ENCODE data around the gene C12orf42.

C12orf42 gene

GRCh38 chr12:103330672-103331071 is 165.1 kb downstream of the C12orf42 start:
- DNase-seq, result no peak

DNA sequence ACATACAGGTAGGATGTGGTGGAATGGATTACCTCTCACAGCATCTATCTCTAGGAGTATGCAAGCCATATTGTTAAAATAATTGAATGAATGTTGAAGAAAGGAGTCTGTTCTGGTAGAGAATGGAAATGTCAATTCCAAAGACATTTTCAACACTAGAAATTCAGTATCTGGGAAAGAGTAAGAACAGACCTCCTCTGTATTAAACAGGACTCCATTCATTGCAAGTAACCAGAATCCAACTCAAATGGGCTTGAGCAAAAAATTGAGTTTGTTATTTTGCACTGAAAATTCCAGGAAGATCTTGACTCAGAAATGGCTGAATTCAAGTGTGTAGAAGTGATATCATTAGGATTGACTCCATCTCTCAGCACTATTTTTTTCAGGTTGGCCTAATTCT is 168.1 kb downstream of the C12orf42 start:
- no peak for DNase-seq

DNA sequence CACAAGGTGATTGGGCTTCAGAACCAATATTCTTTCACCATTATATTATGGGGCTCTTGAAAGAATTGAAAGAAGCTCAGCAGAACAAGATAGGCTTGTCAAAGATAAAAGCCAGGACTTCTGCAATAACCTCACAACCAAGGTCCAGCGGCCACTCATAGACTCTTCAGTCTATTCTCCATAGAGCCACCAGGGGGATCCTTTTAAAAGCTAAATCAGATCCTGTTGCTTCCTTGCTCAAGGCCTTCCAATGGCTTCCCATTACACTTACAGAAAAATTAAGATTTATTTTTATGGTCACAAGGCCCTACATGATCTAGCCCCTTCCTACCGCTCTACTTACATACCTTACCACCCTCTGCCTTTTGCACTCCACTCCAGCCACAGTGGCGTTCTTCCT is 169.6 kb downstream of the C12orf42 start:
- no peak for DNase-seq

DNA sequence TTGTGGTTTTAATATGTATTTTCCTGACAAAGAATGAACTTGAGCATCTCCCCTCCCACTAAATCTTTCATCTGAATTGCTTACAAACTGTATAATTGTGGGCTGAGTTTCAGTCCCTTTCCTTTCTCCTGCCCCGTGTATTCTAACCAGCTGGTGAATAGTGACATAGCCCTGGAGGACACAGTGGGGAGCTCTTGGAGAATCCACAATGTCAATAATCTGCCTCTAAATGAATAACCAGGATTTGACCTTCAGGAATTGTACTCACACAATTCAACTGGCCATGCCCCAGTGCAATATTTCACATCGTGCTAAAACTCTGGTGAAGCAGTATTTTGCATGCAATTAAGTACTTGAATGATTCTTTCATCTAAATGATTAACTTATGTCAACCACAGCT is 177.2 kb downstream of the C12orf42 start:
- DNase-seq, result no peak

GRCh38 chr12:103317220-103317619 is 178.5 kb downstream of the C12orf42 start:
- no peak for DNase-seq

DNA sequence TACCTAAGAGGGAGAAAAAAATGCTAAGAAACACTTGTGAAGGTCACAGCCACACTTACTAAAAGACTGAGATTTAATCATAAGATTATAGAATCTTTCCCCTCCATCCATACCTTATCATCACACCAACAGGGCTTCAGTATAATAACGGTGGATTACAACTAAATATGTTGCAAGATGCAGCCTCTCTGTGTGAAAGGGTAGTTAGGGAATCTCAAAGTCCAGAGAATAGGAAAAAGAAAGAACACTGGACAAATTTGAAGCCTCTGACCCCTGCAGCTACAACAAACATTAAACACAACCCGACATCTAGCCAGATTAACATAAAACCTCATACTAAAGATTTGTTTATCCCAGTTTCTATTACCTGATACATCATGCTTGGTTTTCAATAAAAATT is 181.0 kb downstream of the C12orf42 start:
- no peak for DNase-seq

GRCh38 chr12:103313894-103314293 is 181.9 kb downstream of the C12orf42 start:
- no peak for DNase-seq

- DNase-seq, result no peak
Measured at GRCh38 chr12:103312742-103313354, 182.9 kb downstream of the C12orf42 start.

GRCh38 chr12:103310546-103311270 is 185.1 kb downstream of the C12orf42 start:
- DNase-seq, result no peak

- DNase-seq, result no peak
Measured at GRCh38 chr12:103308396-103308795, 187.4 kb downstream of the C12orf42 start.

- DNase-seq, result no peak
Measured at GRCh38 chr12:103303484-103303883, 192.3 kb downstream of the C12orf42 start.

GRCh38 chr12:103301642-103302591 is 193.9 kb downstream of the C12orf42 start:
- DNase-seq, result no peak

DNA sequence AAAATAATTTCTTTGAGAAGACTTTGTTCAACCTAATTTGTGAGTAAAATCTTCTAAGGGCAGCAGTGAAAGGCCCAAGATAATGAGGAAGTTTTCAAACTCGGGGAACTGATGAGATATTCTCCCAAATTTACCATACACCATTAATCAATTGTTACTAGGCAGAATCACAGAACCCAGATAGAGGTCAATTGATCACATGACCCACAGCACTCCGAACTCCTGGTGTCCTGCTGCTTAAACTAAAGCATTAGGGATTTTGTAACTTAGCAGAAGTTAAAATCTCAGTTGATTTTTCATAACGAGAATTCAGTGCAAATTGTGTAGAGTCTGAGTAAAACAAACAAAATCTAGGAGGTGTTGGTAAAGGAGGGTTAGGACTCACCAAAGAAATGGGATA is 207.8 kb downstream of the C12orf42 start:
- DNase-seq, result no peak

DNA sequence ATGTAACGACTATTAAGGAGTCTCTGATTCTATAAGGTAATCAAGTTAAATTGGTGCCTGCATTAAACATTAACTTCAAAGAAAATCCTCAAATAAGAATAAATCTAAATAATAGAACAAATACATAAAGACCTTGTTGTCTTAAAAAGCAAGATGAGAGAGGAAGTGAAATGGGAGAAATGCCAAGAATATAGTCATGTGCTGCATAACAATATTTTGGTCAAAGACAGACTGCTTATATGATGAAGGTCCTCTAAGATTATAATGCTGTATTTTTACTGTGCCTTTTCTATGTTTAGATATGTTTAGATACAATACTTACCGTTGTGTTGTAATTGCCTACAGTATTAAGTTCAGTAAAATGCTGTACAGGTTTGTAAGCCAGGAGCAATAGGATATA is 213.6 kb downstream of the C12orf42 start:
- no peak for DNase-seq

- no peak for DNase-seq
Measured at GRCh38 chr12:103279444-103279843, 216.3 kb downstream of the C12orf42 start.

GRCh38 chr12:103278329-103278728 is 217.4 kb downstream of the C12orf42 start:
- no peak for DNase-seq

GRCh38 chr12:103273645-103274044 is 222.1 kb downstream of the C12orf42 start:
- DNase-seq, result no peak

DNA sequence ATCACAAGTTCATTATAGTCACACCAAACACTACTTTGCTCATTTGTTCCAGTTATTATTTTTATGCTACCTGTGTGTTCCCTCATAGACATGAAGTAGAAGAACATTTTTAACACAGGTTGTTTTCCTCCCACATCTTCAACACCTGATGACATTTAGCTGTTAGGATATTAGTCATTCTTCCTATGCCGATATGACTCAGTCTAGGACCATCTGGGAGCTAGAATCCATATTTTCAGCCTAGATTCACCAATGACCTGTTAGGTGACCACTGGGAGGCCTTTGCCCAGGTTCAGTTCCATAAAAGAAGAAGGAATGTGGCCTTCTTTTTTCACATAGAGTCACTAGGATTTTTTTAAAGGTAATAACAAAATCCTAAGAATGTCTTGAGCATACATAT is 222.8 kb downstream of the C12orf42 start:
- DNase-seq, result no peak

DNA sequence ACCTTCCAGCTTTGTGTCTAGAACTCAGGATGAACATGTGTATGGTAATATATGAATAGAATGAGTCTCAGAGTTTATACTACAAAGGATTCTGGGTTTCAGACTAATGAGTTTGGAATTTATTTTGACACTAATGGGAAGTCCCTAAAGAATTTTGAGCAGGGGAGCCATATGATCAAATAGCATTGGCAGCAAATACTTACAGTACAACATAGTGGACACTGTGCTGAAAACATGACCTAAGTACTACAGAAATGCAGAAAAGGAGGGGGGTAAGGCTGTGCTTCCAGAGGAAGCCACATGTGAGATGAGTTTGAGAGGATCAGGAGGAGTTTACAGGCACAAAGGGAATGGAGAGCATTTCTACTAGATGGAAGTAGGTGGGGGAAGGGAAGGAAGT is 225.8 kb downstream of the C12orf42 start:
- no peak for DNase-seq

DNA sequence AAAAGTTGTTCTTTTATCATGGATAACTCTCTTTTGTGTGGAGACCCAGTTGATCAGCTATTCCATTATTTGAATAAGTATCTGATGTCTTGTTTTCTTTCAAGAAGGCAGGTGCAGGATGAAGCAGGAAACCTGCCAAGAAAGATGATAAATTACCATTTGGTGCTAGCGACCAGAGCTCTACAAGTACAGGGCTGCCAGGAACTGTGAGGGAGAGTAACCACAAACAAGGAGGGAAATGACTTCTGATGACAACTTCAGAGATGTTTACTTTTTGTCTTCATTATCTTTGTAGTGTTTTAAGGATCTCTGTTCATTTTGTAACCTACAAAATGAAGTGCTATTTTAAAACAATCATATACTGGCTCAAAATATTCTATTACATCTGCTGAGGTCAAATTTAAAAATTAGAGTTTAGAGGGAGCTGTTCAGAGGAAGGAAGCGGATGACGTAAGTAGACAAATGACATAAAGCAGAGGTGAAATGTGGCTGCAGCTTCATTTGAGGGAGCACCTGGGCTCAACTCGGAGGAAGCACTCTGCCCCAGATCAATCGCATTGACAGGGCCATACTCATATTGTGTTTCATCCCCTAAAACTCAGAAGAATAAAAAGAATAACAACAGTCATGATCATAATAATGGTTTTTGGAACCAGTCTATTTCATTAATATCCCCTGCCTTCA is 226.8 kb downstream of the C12orf42 start:
- no peak for DNase-seq

- DNase-seq, result no peak
Measured at GRCh38 chr12:103257763-103258162, 238.0 kb downstream of the C12orf42 start.

Data from stimulated activated CD4-positive, alpha-beta T cell treated with anti-CD3 and anti-CD28 coated beads, Interleukin-4, amount 100 ng/mL, for 24 hours (primary cell).